HUES48 (cell line): ENCODE data around the gene CMSS1.

Experiments
- H3K27ac ChIP-seq: one replicate; pipeline ENCODE4 v1.7.0; 2013; ENCODE audit warnings: low read depth, low read length, inconsistent platforms
- H3K27me3 ChIP-seq: 2 replicates; pipeline ENCODE4 v1.6.1; 2013; ENCODE audit warnings: mild to moderate bottlenecking, low read length; ENCODE audit not compliant: control insufficient read depth, insufficient read depth
- H3K36me3 ChIP-seq: 2 replicates; pipeline ENCODE4 v1.6.1; 2013; ENCODE audit warnings: low read length; ENCODE audit not compliant: control insufficient read depth, insufficient read depth
- H3K4me1 ChIP-seq: 2 replicates; pipeline ENCODE4 v1.6.1; 2013; ENCODE audit warnings: mild to moderate bottlenecking, low read length; ENCODE audit not compliant: control insufficient read depth, insufficient read depth
- H3K4me3 ChIP-seq: 2 replicates; pipeline ENCODE4 v1.5.1; 2013; ENCODE audit warnings: mild to moderate bottlenecking, low read depth, low read length
- H3K9ac ChIP-seq: 2 replicates; pipeline ENCODE4 v1.6.1; 2013; ENCODE audit warnings: mild to moderate bottlenecking, low read depth, low read length, moderate library complexity
- H3K9me3 ChIP-seq: 2 replicates; pipeline ENCODE4 v1.6.1; 2013; ENCODE audit warnings: low read length; ENCODE audit not compliant: control insufficient read depth, insufficient read depth

CMSS1 gene

GRCh38 chr3:100003609-100004503 lies 186.2 kb downstream of the CMSS1 start:
- no peak overlapping the region for H3K27ac ChIP-seq
- H3K27me3 ChIP-seq, result no peaks in the 10 kb centered on the region
- peaks cover 20% of the 10 kb centered on the region for H3K4me1 ChIP-seq
- H3K4me3 ChIP-seq, result no peak overlapping the region
- no peak overlapping the region for H3K9ac ChIP-seq
- no peaks in the 10 kb centered on the region for H3K9me3 ChIP-seq
- no peaks in the 10 kb centered on the region for H3K36me3 ChIP-seq

- H3K27me3 ChIP-seq, result no peaks in the 10 kb centered on the region
- H3K4me1 ChIP-seq, result peaks cover 20% of the 10 kb centered on the region
- H3K9ac ChIP-seq, result no peak overlapping the region
- H3K4me3 ChIP-seq, result no peak overlapping the region
- H3K9me3 ChIP-seq, result no peaks in the 10 kb centered on the region
- no peaks in the 10 kb centered on the region for H3K36me3 ChIP-seq
- H3K27ac ChIP-seq, result no peak overlapping the region
Observed at GRCh38 chr3:100004931-100005330, 187.3 kb downstream of the CMSS1 start.

- no peak overlapping the region for H3K9ac ChIP-seq
Observed at GRCh38 chr3:100005665-100006393, 188.2 kb downstream of the CMSS1 start.

GRCh38 chr3:100006570-100007271 lies 189.1 kb downstream of the CMSS1 start:
- Histone ChIP-seq H3K4me1 (peaks cover 20% of the 10 kb centered on the region), H3K27ac (no peak overlapping the region), H3K4me3 (no peak overlapping the region), H3K27me3 (no peaks in the 10 kb centered on the region), H3K9me3 (no peaks in the 10 kb centered on the region), H3K9ac (no peak overlapping the region), H3K36me3 (no peaks in the 10 kb centered on the region)

More at GRCh38 chr3:100005665-100006393, 188.2 kb downstream of the CMSS1 start:
- no peaks in the 10 kb centered on the region for H3K27me3 ChIP-seq
- no peak overlapping the region for H3K4me3 ChIP-seq
- H3K36me3 ChIP-seq, result no peaks in the 10 kb centered on the region
- peaks cover 20% of the 10 kb centered on the region for H3K4me1 ChIP-seq
- no peaks in the 10 kb centered on the region for H3K9me3 ChIP-seq
- no peak overlapping the region for H3K27ac ChIP-seq

- Histone ChIP-seq H3K4me3 (no peak overlapping the region), H3K9ac (no peak overlapping the region), H3K27ac (no peak overlapping the region), H3K9me3 (no peaks in the 10 kb centered on the region), H3K36me3 (no peaks in the 10 kb centered on the region), H3K4me1 (peaks cover 20% of the 10 kb centered on the region), H3K27me3 (no peaks in the 10 kb centered on the region)
Observed at GRCh38 chr3:100007313-100007712, 189.7 kb downstream of the CMSS1 start.

- H3K9ac ChIP-seq, result no peak overlapping the region
- no peak overlapping the region for H3K27ac ChIP-seq
- H3K4me1 ChIP-seq, result peaks cover 20% of the 10 kb centered on the region
- no peaks in the 10 kb centered on the region for H3K9me3 ChIP-seq
- no peaks in the 10 kb centered on the region for H3K36me3 ChIP-seq
- H3K4me3 ChIP-seq, result no peak overlapping the region
- no peaks in the 10 kb centered on the region for H3K27me3 ChIP-seq
Observed at GRCh38 chr3:100008081-100008698, 190.5 kb downstream of the CMSS1 start.

- Histone ChIP-seq H3K4me3 (no peak overlapping the region), H3K9ac (no peak overlapping the region), H3K36me3 (no peaks in the 10 kb centered on the region), H3K27me3 (no peaks in the 10 kb centered on the region), H3K4me1 (peaks cover 17% of the 10 kb centered on the region), H3K27ac (no peak overlapping the region), H3K9me3 (no peaks in the 10 kb centered on the region)
Observed at GRCh38 chr3:100009276-100010086, 191.8 kb downstream of the CMSS1 start.

- H3K36me3 ChIP-seq, result no peaks in the 10 kb centered on the region
- no peaks in the 10 kb centered on the region for H3K27me3 ChIP-seq
- no peak overlapping the region for H3K9ac ChIP-seq
- no peaks in the 10 kb centered on the region for H3K9me3 ChIP-seq
- no peak overlapping the region for H3K4me3 ChIP-seq
- H3K4me1 ChIP-seq, result peaks cover 16% of the 10 kb centered on the region
- no peak overlapping the region for H3K27ac ChIP-seq
Observed at GRCh38 chr3:100010087-100010417, 192.4 kb downstream of the CMSS1 start.

- H3K36me3 ChIP-seq, result no peaks in the 10 kb centered on the region
- H3K27ac ChIP-seq, result no peak overlapping the region
- no peaks in the 10 kb centered on the region for H3K9me3 ChIP-seq
- no peak overlapping the region for H3K4me3 ChIP-seq
- H3K4me1 ChIP-seq, result peaks cover 10% of the 10 kb centered on the region
- H3K27me3 ChIP-seq, result no peaks in the 10 kb centered on the region
- H3K9ac ChIP-seq, result no peak overlapping the region
Observed at GRCh38 chr3:100018806-100019205, 201.1 kb downstream of the CMSS1 start.

GRCh38 chr3:100019719-100020118 lies 202.1 kb downstream of the CMSS1 start:
- Histone ChIP-seq H3K9ac (no peak overlapping the region), H3K27me3 (no peaks in the 10 kb centered on the region), H3K9me3 (no peaks in the 10 kb centered on the region), H3K4me1 (peaks cover 10% of the 10 kb centered on the region), H3K36me3 (no peaks in the 10 kb centered on the region), H3K27ac (no peak overlapping the region), H3K4me3 (no peak overlapping the region)
